NCI-H774 (cell line): ENCODE data around the gene ATXN7L3.

ENCODE experiments used
- DNase-seq: peaks from one replicate; lab custom pipeline; 2025; lab: John Stamatoyannopoulos, UW

The ATXN7L3 gene

GRCh38 chr17:44200478-44201155 is 933 bp upstream of the ATXN7L3 start:
- DNase-seq = no peak

DNA sequence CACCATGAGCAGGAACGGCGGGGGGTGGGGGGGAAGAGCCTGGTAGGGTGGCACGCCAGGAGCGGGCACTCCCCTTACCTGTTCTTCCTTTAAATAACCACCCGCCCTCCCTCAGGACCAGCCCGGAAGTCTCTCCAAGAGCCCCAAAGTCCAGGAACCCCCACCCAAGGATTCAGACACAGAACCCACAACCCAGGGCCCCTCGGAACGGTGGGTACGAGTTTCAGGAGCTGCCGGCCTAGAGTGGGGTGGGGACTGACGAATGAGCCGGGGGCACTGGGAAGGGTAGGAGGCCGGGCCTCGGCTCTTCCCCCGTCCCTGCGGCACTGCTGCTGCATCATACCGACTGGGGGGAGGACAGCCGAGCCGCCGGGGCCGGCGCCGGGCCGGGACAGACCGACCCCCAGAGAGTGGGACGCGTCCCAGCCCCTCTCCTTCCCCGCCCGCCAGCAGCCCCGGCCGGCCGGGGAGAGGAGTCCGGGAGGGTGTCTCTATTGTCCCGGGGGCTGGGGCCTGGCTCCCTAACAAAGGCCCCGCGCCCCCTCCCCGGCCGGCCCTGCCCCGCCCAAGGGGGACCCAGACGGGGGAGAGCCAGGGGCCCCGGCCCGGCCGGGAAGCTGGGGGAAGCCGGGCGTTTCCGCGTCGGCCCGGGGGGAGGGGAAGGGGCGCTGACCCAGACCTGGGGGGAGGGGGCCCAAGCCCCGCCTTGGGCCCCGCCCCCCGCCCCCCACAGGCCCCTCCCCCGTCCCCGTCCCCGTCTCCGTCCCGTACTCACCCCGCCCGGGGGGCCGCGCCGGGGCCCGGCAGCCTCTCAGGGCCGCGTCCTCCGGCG is 747 bp downstream of the ATXN7L3 start:
- peak; percentile 57 for DNase-seq

GRCh38 chr17:44197980-44198720 is 1.5 kb downstream of the ATXN7L3 start:
- no peak for DNase-seq

DNA sequence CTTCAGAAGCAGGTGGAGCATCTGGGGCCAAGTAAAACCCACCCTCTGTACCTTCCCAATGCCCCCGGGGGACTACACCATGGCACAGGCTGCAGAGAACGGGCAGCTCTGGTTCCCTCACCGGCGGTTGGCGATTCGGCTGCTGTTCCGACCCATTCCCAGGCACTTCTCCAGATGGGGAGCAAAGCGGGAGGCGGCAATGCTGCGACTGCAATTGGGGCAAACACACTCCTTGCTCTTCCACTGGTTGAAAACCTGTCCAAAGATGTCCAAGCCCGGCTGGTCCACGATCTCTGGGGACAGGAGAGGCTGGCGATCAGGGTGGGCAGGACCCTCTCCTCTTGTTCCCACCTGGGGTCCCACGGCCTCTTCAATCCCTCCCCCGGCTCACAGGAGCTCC is 2.6 kb downstream of the ATXN7L3 start:
- DNase-seq = no peak

DNA sequence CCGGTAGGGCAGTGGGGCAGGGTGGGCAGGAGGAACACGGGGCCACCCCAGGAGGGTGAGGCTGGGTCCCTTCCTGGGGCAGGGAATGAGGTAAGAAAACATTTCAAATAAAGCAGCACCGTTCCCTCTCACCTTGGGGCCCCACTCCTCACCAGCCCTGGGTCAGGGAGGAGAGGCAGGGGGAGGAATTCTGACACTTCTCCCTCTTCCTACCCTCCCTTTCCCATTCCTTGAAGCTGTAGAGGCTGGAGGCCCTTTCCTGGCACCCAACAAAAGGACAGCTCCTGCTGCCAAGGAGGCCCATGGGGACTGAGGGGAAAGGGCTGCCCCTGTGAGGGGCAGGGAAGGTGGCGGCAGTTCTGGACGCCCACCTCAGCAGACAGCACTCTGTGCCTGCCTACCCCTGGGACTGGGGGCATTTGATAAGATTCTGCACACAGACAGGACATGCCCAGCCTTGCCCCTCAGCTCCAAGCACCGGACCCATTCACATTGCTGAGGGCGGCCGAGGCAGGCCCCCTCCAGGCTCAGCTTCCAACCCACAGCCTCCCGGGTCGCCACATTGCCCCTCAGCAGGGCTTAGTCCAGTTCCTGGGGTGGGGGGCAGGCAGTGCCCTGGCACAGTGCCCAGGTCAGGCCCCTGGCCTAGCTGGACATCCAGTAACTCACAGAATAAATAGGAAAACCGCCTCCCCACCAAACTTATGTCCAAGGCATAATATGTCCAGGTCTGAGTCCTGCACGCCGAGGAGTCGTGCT is 6.2 kb downstream of the ATXN7L3 start:
- DNase-seq = no peak

- no peak for DNase-seq
These were observed 6.9 kb downstream of the ATXN7L3 start for GRCh38 chr17:44192750-44193149.

DNA sequence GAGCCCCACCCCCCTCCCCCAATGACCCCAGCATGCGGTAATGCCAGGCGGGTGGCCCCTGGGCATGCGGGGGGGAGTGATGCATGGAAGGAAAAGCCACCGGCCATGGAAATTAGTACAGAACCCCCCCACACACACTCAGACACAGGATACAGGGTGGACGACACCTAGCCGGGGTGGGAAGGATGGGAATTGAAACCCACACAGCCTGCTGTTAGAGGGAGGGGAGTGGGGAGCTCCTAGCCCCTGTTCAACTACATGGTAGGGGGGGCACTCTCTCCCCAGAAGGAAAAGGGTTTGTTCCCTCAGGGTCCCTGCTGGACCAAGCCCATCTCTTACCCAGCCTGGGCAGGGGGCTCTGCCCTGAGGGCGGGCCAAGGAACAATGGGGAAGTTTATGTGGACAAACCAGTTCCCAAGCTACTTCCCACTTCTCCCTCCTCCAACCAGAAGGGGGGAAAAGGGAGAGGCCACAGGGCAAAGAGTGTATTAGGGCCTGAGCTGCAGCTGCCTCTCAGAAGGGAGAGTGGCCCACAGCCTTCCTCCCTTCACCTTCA is 7.7 kb downstream of the ATXN7L3 start:
- no peak for DNase-seq

DNA sequence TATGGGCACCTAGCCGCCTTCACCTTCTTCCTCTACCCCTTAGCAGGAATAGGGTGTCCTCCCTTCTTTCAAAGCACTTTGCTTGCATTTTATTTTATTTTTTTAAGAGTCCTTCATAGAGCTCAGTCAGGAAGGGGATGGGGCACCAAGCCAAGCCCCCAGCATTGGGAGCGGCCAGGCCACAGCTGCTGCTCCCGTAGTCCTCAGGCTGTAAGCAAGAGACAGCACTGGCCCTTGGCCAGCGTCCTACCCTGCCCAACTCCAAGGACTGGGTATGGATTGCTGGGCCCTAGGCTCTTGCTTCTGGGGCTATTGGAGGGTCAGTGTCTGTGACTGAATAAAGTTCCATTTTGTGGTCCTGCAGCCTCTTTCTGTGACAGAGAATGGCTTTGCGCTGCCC is 8.3 kb downstream of the ATXN7L3 start:
- no peak for DNase-seq

DNA sequence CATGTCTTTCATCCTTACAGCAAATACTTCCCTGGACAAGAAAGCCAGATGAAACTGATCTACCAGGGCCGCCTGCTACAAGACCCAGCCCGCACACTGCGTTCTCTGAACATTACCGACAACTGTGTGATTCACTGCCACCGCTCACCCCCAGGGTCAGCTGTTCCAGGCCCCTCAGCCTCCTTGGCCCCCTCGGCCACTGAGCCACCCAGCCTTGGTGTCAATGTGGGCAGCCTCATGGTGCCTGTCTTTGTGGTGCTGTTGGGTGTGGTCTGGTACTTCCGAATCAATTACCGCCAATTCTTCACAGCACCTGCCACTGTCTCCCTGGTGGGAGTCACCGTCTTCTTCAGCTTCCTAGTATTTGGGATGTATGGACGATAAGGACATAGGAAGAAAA is 9.2 kb downstream of the ATXN7L3 start:
- DNase-seq = no peak

GRCh38 chr17:44188576-44189403 is 10.9 kb downstream of the ATXN7L3 start:
- DNase-seq = no peak

DNA sequence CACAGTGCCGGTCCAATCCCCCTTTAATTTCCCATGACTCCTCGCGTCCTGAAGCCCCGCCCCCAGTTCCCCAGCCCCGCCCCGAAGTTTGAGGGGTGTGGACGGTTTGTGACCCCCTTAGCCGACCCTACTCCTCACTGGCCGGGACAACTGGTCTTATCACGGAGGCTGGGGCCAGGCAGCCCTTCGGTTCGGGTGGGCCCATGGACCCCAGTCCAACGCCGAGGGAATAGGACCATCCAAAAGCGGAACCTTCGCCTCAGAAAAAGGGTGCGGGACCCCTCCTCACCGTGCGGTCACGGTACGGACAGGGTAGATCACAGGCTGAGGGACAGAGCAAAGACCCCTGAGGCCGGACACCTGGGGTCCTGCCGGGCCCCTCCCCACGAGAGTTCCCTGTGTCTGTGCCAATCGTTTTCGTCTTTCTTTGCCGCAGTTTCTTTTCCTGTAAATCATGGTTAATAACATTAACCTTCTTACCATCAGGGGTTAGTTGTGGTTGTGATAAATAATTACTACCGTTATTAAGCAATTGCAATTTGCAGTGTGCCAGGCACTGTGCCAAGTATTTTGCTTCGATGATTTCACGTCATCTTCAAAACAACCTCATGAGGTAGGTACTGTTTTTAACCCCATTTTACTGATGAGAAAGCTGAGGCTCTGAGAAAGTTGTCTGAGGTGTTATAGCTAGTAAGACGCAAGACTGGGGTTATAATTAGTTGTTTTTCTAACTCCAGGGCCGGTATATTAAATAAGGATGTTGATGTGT is 12.4 kb downstream of the ATXN7L3 start:
- DNase-seq = peak; percentile 79

- peak; percentile 99 for DNase-seq
These were observed 13.2 kb downstream of the ATXN7L3 start, which contains the start of gene TMUB2 for GRCh38 chr17:44186307-44187130. TMUB2 (plus strand) TSS chr17:44186972; CDS start chr17:44187709, 737 bp downstream.

DNA sequence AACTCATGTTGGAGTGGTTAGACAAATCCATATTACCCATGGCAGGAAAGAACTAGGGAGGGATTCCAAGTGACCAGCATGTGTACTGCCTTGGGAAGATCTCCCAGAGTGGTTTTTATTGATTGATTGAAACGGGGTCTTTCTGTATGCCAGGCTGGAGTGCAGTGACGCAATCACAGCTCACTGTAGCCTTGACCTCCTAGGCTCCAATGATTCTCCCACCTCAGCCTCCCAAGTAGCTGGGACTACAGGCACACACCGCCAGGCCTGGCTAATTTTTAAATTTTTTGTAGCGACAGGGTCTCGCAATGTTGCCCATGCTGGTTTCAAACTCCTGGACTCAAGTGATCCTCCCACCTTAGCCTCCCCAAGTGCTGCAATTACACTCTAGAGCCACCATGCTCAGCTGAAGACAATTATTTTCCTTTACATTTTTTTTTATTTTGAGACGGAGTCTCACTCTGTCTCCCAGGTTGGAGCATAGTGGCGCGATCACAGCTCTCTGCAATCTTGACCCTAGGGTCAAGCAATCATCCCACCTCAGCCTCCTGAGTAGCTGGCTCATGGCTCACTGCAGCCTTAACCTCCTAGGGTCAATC is 15.4 kb downstream of the ATXN7L3 start:
- no peak for DNase-seq

DNA sequence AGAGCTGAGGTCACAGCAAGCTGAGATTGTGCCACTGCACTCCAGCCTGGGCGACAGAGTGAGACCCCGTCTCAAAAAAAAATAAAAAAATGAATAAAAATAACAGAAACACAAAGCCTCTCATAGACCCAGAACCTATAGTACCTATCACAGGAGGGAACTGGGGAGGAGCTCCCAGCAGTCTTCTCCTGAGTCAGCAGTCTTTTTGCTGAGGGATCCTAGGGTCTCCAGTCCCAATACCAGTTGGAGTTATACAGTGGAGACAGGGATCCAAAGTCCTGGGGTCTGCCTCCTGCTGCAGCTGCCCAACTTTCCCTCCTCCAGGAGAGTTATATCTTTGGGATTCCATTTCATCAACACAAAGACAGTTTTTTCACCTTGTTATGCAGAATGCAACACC is 16.7 kb downstream of the ATXN7L3 start:
- DNase-seq = no peak

GRCh38 chr17:44178133-44178532 is 21.6 kb downstream of the ATXN7L3 start:
- no peak for DNase-seq

DNA sequence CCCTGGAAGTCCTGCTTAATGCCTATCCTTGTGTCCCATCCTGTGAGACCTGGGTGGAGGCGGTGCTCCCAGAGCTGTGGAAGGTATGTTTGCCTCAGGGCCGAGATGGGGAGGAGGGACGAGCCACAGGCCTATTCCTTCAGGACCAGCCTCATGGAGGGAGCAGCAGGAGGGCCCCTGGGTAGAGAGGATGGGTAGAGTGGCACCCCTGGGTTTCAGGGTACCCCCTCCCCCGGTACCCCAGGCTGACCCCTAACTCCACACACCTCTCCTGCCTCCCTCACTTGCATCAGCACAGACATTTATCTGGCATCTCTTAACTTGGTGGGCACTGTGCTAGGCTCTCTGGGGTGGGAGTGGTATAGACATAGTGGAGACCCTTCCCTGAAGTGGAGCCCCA is 22.0 kb downstream of the ATXN7L3 start:
- no peak for DNase-seq

- no peak for DNase-seq
These were observed 22.8 kb downstream of the ATXN7L3 start for GRCh38 chr17:44176671-44177501.

GRCh38 chr17:44176257-44176656 is 23.4 kb downstream of the ATXN7L3 start:
- DNase-seq = no peak
